GM19397 (cell line): ENCODE data around the gene CYB5R4.

Source experiments
- ATAC-seq: cut with Tn5 transposase; IDR thresholded peaks from one replicate; pipeline ENCODE4 v1.9.1; 2021; ENCODE audit warnings: mild to moderate bottlenecking, moderate library complexity; ENCODE audit not compliant: unreplicated experiment

Gene CYB5R4

GRCh38 chr6:83859410-83860358 lies at the start of gene CYB5R4:
Gene CYB5R4 (plus strand): TSS chr6:83859689. CDS start chr6:83859783, 94 bp downstream.
- peak; percentile 99 for ATAC-seq

- ATAC-seq, result no peak
Measured at GRCh38 chr6:83812595-83812994, 46.9 kb upstream of the CYB5R4 start.

- no peak for ATAC-seq
Measured at GRCh38 chr6:83815631-83816272, 43.7 kb upstream of the CYB5R4 start.

GRCh38 chr6:83822629-83823169 lies 36.8 kb upstream of the CYB5R4 start:
- no peak for ATAC-seq

- no peak for ATAC-seq
Measured at GRCh38 chr6:83824388-83824801, 35.1 kb upstream of the CYB5R4 start.

- no peak for ATAC-seq
Measured at GRCh38 chr6:83824831-83825230, 34.7 kb upstream of the CYB5R4 start.

GRCh38 chr6:83827050-83827449 lies 32.4 kb upstream of the CYB5R4 start:
- no peak for ATAC-seq

- ATAC-seq, result no peak
Measured at GRCh38 chr6:83838727-83839126, 20.8 kb upstream of the CYB5R4 start.

- ATAC-seq, result no peak
Measured at GRCh38 chr6:83844170-83844569, 15.3 kb upstream of the CYB5R4 start.

- ATAC-seq, result no peak
Measured at GRCh38 chr6:83846291-83846690, 13.2 kb upstream of the CYB5R4 start.

GRCh38 chr6:83847179-83847578 lies 12.3 kb upstream of the CYB5R4 start:
- peak; percentile 74 for ATAC-seq

GRCh38 chr6:83849127-83849526 lies 10.4 kb upstream of the CYB5R4 start:
- no peak for ATAC-seq

GRCh38 chr6:83849610-83850009 lies 9.9 kb upstream of the CYB5R4 start:
- no peak for ATAC-seq

GRCh38 chr6:83852528-83853177 lies 6.8 kb upstream of the CYB5R4 start:
- ATAC-seq, result no peak

- peak; percentile 68 for ATAC-seq
Measured at GRCh38 chr6:83853178-83854000, 6.1 kb upstream of the CYB5R4 start, which contains the start of gene RIPPLY2. Gene RIPPLY2 (plus strand): TSS chr6:83853360. CDS start chr6:83853417, 57 bp downstream.

GRCh38 chr6:83854001-83854501 lies 5.4 kb upstream of the CYB5R4 start:
- peak; percentile 16 for ATAC-seq

- no peak for ATAC-seq
Measured at GRCh38 chr6:83854766-83855165, 4.7 kb upstream of the CYB5R4 start.

GRCh38 chr6:83860359-83860755 lies 868 bp downstream of the CYB5R4 start:
- ATAC-seq, result no peak

- ATAC-seq, result no peak
Measured at GRCh38 chr6:83860782-83861495, 1.4 kb downstream of the CYB5R4 start.
